Osteoblast (primary cell): ENCODE results near the gene SMAD3. TPM values are rescaled to one million over a fixed set of nuclear protein-coding genes. Genes with fewer than 3 reads are reported as not detected.

Experiments used
- DNase-seq: peaks from one replicate; pipeline ENCODE4 v3.0.0; 2011; ENCODE audit warnings: low spot score, mixed read lengths; ENCODE audit not compliant: insufficient read length; ENCODE audit errors: missing footprints
- H2AFZ ChIP-seq: 2 replicates; pipeline ENCODE4 v1.6.0; 2011; ENCODE audit warnings: mild to moderate bottlenecking, low read length
- H3K27ac ChIP-seq: 2 replicates; pipeline ENCODE4 v1.5.1; 2011; ENCODE audit warnings: mild to moderate bottlenecking, low read depth, low read length, moderate library complexity
- H3K27me3 ChIP-seq: 2 replicates; pipeline ENCODE4 v1.6.0; 2012; ENCODE audit warnings: mild to moderate bottlenecking, control low read depth, inconsistent platforms, low read length, moderate library complexity; ENCODE audit not compliant: insufficient read depth
- H3K36me3 ChIP-seq: 2 replicates; pipeline ENCODE4 v1.5.1; 2011; ENCODE audit warnings: mild to moderate bottlenecking, low read length, control low read depth, moderate library complexity; ENCODE audit not compliant: insufficient read depth
- H3K4me1 ChIP-seq: 2 replicates; pipeline ENCODE4 v1.5.1; 2011; ENCODE audit warnings: mild to moderate bottlenecking, low read length, control low read depth, moderate library complexity; ENCODE audit not compliant: insufficient read depth
- H3K4me2 ChIP-seq: 2 replicates; pipeline ENCODE4 v1.6.0; 2011; ENCODE audit warnings: mild to moderate bottlenecking, low read length; ENCODE audit not compliant: insufficient read depth
- H3K4me3 ChIP-seq: fragments of 200-600 bp; sonication (generic); 3 replicates; pipeline ENCODE4 v1.5.1; 2012; ENCODE audit warnings: mild to moderate bottlenecking, low read length, inconsistent platforms; ENCODE audit not compliant: insufficient read depth
- H3K79me2 ChIP-seq: 2 replicates; pipeline ENCODE4 v1.6.0; 2012; ENCODE audit warnings: mild to moderate bottlenecking, low read length, control low read depth, inconsistent platforms; ENCODE audit not compliant: insufficient read depth
- H3K9me3 ChIP-seq: 2 replicates; pipeline ENCODE4 v1.5.1; 2011; ENCODE audit warnings: low read depth, low read length, control low read depth
- H4K20me1 ChIP-seq: 2 replicates; pipeline ENCODE4 v1.6.0; 2012; ENCODE audit warnings: mild to moderate bottlenecking, low read length, control low read depth; ENCODE audit not compliant: insufficient read depth
- total RNA-seq: library from RNA; depleted of rRNA; stranded (reverse); fragments of >200 nt; gene quantifications from 2 replicates; pipeline ENCODE4 v1.2.3, GENCODE V29; 2012
- TF ChIP-seq, protein P1 (sequence below): IDR thresholded peaks from 2 replicates; pipeline ENCODE4 v1.5.1; 2011; ENCODE audit warnings: mild to moderate bottlenecking, low read depth, low read length, moderate library complexity; ENCODE audit errors: extremely low read depth

SMAD3 gene
- total RNA-seq, 1 donor = 60.1 TPM

DNA sequence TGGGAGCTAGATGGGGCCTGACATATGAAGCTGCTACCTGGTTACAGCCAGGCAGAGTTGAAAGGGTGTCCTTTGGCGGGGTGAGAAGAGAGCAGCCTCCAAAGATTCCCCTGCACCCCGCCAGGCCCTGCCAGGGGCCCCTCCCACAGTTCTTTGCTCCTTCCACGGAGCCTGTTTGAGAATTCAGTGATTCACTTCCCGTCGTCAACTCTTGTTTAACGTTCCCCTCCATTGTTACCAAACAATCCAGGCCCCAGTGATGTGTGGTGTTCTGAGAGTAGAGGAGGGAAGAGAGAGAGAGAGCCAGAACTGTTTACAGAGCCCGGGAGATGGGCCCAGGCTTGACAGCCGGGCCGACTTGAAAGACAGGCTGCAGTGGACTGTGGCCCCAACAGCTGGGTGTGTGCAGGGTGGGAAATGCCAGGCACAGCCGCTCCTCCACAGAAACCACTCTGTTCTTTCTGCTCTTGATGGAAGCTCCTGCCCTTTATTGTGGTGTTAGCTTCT, 81.5 kb downstream of the SMAD3 start:
- no peaks in the 10 kb centered on the region for H4K20me1 ChIP-seq
- peak overlapping the region; percentile 67 for H3K4me2 ChIP-seq
- peaks cover 93% of the 10 kb centered on the region for H3K4me1 ChIP-seq
- TF ChIP-seq, protein P1, sequence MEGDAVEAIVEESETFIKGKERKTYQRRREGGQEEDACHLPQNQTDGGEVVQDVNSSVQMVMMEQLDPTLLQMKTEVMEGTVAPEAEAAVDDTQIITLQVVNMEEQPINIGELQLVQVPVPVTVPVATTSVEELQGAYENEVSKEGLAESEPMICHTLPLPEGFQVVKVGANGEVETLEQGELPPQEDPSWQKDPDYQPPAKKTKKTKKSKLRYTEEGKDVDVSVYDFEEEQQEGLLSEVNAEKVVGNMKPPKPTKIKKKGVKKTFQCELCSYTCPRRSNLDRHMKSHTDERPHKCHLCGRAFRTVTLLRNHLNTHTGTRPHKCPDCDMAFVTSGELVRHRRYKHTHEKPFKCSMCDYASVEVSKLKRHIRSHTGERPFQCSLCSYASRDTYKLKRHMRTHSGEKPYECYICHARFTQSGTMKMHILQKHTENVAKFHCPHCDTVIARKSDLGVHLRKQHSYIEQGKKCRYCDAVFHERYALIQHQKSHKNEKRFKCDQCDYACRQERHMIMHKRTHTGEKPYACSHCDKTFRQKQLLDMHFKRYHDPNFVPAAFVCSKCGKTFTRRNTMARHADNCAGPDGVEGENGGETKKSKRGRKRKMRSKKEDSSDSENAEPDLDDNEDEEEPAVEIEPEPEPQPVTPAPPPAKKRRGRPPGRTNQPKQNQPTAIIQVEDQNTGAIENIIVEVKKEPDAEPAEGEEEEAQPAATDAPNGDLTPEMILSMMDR = no peak
- no peaks in the 10 kb centered on the region for H3K9me3 ChIP-seq
- H3K79me2 ChIP-seq = peaks cover 88% of the 10 kb centered on the region
- peak overlapping the region; percentile 100 for H3K27ac ChIP-seq
- DNase-seq = peak; percentile 56
- H3K27me3 ChIP-seq = no peaks in the 10 kb centered on the region
- H3K36me3 ChIP-seq = peaks cover 3% of the 10 kb centered on the region
- no peak overlapping the region for H2AFZ ChIP-seq
- no peak overlapping the region for H3K4me3 ChIP-seq

GRCh38 chr15:67147396-67147949, 82.1 kb downstream of the SMAD3 start:
- H3K4me2 ChIP-seq = peak overlapping the region; percentile 67
- TF ChIP-seq, protein P1 = no peak
- peaks cover 88% of the 10 kb centered on the region for H3K79me2 ChIP-seq
- H3K36me3 ChIP-seq = peaks cover 8% of the 10 kb centered on the region
- peak overlapping the region; percentile 100 for H3K27ac ChIP-seq
- H3K9me3 ChIP-seq = no peaks in the 10 kb centered on the region
- peaks cover 93% of the 10 kb centered on the region for H3K4me1 ChIP-seq
- H2AFZ ChIP-seq = no peak overlapping the region
- no peak for DNase-seq
- H3K27me3 ChIP-seq = no peaks in the 10 kb centered on the region
- H3K4me3 ChIP-seq = no peak overlapping the region
- no peaks in the 10 kb centered on the region for H4K20me1 ChIP-seq

DNA sequence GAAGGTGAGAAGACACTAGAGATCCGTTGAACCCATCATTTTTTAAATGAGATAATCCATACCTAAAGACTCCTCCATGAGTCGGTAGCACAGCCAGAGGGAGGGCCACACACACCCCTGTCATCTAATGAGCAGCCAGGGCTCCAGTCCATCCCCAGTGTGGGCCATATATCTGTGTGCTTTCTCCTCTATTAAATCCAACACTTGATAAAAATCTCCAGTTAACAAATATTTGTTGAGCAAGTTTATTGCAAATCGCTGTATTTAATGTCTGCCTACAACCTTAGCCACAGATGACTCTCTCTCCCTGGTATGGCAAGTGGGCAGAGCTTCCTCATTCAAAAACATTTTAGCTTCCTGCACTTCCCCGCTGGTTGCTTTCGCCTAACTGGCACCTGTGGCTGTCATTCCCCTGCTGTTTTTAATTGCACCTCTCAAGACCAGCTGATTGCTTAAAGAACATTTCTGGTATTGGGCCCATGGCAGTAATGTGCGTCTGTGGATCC, 82.8 kb downstream of the SMAD3 start:
- TF ChIP-seq, protein P1 = no peak
- Histone ChIP-seq H4K20me1 (no peaks in the 10 kb centered on the region), H3K36me3 (peaks cover 15% of the 10 kb centered on the region), H3K4me1 (peaks cover 90% of the 10 kb centered on the region), H3K4me3 (no peak overlapping the region), H3K4me2 (peak overlapping the region; percentile 67), H3K27ac (peak overlapping the region; percentile 100), H3K27me3 (no peaks in the 10 kb centered on the region), H2AFZ (no peak overlapping the region), H3K9me3 (no peaks in the 10 kb centered on the region), H3K79me2 (peaks cover 88% of the 10 kb centered on the region)
- no peak for DNase-seq

- peak overlapping the region; percentile 67 for H3K4me2 ChIP-seq
- H3K36me3 ChIP-seq = peaks cover 23% of the 10 kb centered on the region
Measured at GRCh38 chr15:67149068-67149772, 83.8 kb downstream of the SMAD3 start.

More at GRCh38 chr15:67149068-67149772, 83.8 kb downstream of the SMAD3 start:
- Histone ChIP-seq H3K4me3 (no peak overlapping the region), H3K9me3 (no peaks in the 10 kb centered on the region), H3K79me2 (peaks cover 87% of the 10 kb centered on the region), H4K20me1 (no peaks in the 10 kb centered on the region), H3K4me1 (peaks cover 80% of the 10 kb centered on the region), H3K27ac (peak overlapping the region; percentile 100), H2AFZ (no peak overlapping the region), H3K27me3 (no peaks in the 10 kb centered on the region)
- TF ChIP-seq, protein P1 = no peak
- DNase-seq = peak; percentile 59
